PC-3 (cell line): Measurements from ENCODE around the gene ATXN7L3. TPM values are rescaled to one million over a fixed set of nuclear protein-coding genes. Genes with fewer than 3 reads are reported as not detected.

ENCODE experiments used
- ATAC-seq: fragments of 200-7000 bp; cut with Tn5 transposase; 2 replicates; pipeline ENCODE4 v1.9.1; 2020; ENCODE audit warnings: mild to moderate bottlenecking, moderate library complexity
- BruUV-seq: library from RNA; stranded (reverse); fragments of 400-500 nt; replicated peaks from 2 replicates; lab custom pipeline; 2021; lab: Mats Ljungman, UMichigan
- CTCF ChIA-PET: fragments of 300-600 bp; sonication (Branson Sonifier 250); formaldehyde crosslinking; loops from one replicate; lab custom pipeline; 2022; ENCODE audit warnings: antibody characterized with exemption; lab: Charles Lee
- POLR2A ChIA-PET: fragments of 300-600 bp; sonication (Branson Sonifier 250); formaldehyde crosslinking; loops from one replicate; lab custom pipeline; 2022; ENCODE audit warnings: antibody characterized with exemption; ENCODE audit not compliant: unreplicated experiment; lab: Charles Lee
- DNase-seq: peaks from one replicate; pipeline ENCODE4 v3.0.0-alpha.2; 2015
- H2AFZ ChIP-seq: fragments of 300-600 bp; sonication (generic); 2 replicates; pipeline ENCODE4 v1.6.0; 2016; ENCODE audit warnings: antibody characterized with exemption, low read length
- H3F3A ChIP-seq: fragments of 300-600 bp; sonication (generic); one replicate; pipeline ENCODE4 v1.6.0; 2017; ENCODE audit warnings: antibody characterized with exemption, low read length, control low read depth, mild to moderate bottlenecking; ENCODE audit not compliant: unreplicated experiment
- H3K27ac ChIP-seq: fragments of 300-600 bp; sonication (generic); 2 replicates; pipeline ENCODE4 v1.5.1; 2016; ENCODE audit warnings: mild to moderate bottlenecking, low read length
- H3K27me3 ChIP-seq: fragments of 300-600 bp; sonication (generic); 2 replicates; pipeline ENCODE4 v1.6.1; 2016; ENCODE audit warnings: low read length, mixed read lengths
- H3K36me3 ChIP-seq: fragments of 300-600 bp; sonication (generic); 2 replicates; pipeline ENCODE4 v1.6.1; 2016; ENCODE audit warnings: low read depth, mixed run types, low read length, mixed read lengths
- H3K4me1 ChIP-seq: fragments of 300-600 bp; sonication (generic); 2 replicates; pipeline ENCODE4 v1.5.1; 2016; ENCODE audit warnings: low read length; ENCODE audit not compliant: insufficient read depth
- H3K4me2 ChIP-seq: fragments of 300-600 bp; sonication (generic); 2 replicates; pipeline ENCODE4 v1.6.0; 2016; ENCODE audit warnings: low read length
- H3K4me3 ChIP-seq: fragments of 300-600 bp; sonication (generic); 2 replicates; pipeline ENCODE4 v1.5.1; 2016; ENCODE audit warnings: mild to moderate bottlenecking, low read length, mixed read lengths
- H3K79me2 ChIP-seq: fragments of 300-600 bp; sonication (generic); 2 replicates; pipeline ENCODE4 v1.6.1; 2017; ENCODE audit warnings: low read length, mixed read lengths
- H3K9ac ChIP-seq: fragments of 300-600 bp; sonication (generic); 2 replicates; pipeline ENCODE4 v1.6.0; 2016; ENCODE audit warnings: mild to moderate bottlenecking, low read length
- H3K9me2 ChIP-seq: fragments of 300-600 bp; sonication (generic); replicated peaks from 2 replicates; pipeline ENCODE4 v1.6.1; 2016; ENCODE audit warnings: mixed run types, low read length, mixed read lengths
- H3K9me3 ChIP-seq: fragments of 300-600 bp; sonication (generic); 2 replicates; pipeline ENCODE4 v1.6.1; 2016; ENCODE audit warnings: low read length, mixed read lengths
- H4K20me1 ChIP-seq: fragments of 300-600 bp; sonication (generic); 2 replicates; pipeline ENCODE4 v1.6.1; 2016; ENCODE audit warnings: low read length, mixed read lengths
- CTCF ChIP-seq: fragments of 300-600 bp; sonication (generic); conservative IDR thresholded peaks from 2 replicates; pipeline ENCODE4 v1.5.1; 2017; ENCODE audit warnings: antibody characterized with exemption, low read depth, mild to moderate bottlenecking, low read length
- EZH2 ChIP-seq: fragments of 300-600 bp; sonication (generic); IDR thresholded peaks from one replicate; pipeline ENCODE4 v1.6.1; 2017; ENCODE audit warnings: antibody characterized with exemption, mild to moderate bottlenecking, low read length; ENCODE audit not compliant: unreplicated experiment
- EZH2phosphoT487 ChIP-seq: fragments of 300-600 bp; sonication (generic); IDR thresholded peaks from 2 replicates; pipeline ENCODE4 v1.6.1; 2018; ENCODE audit warnings: mild to moderate bottlenecking, antibody characterized with exemption, low read length, borderline replicate concordance
- intact Hi-C: fragments of 100-400 bp; cut with micrococcal nuclease; formaldehyde crosslinking; loops from 2 replicates; pipeline ENCODE4 v1.9.0; 2023
- total RNA-seq: library from RNA; depleted of rRNA; stranded (reverse); fragments of >200 nt; gene quantifications from 2 replicates; pipeline ENCODE4 v1.2.3, GENCODE V29; 2014

The ATXN7L3 gene
- total RNA-seq, 1 experiment from 2014 or later: 73.9 TPM

- peak overlapping the region; percentile 96 for H3K27ac ChIP-seq
- no peak for ATAC-seq
- intact Hi-C loops: no loop called here
- ChIA-PET POLR2A (no interaction called here), CTCF (no interaction called here)
- no peak overlapping the region for H2AFZ ChIP-seq
- H3F3A ChIP-seq: no peaks in the 10 kb centered on the region
- BruUV-seq: no TSS peak
- no peaks in the 10 kb centered on the region for H3K79me2 ChIP-seq
- H3K4me2 ChIP-seq: no peak overlapping the region
- no peak overlapping the region for H3K4me3 ChIP-seq
- no peak for DNase-seq
- peaks cover 30% of the 10 kb centered on the region for H3K4me1 ChIP-seq
- no peak for TF ChIP-seq EZH2
- no peak for TF ChIP-seq CTCF
- TF ChIP-seq EZH2phosphoT487: no peak
- H3K27me3 ChIP-seq: no peaks in the 10 kb centered on the region
- H3K9ac ChIP-seq: no peak overlapping the region
- H3K36me3 ChIP-seq: no peaks in the 10 kb centered on the region
- no peaks in the 10 kb centered on the region for H3K9me2 ChIP-seq
- no peaks in the 10 kb centered on the region for H4K20me1 ChIP-seq
- no peaks in the 10 kb centered on the region for H3K9me3 ChIP-seq
Measured at GRCh38 chr17:44236444-44236991, 36.8 kb upstream of the ATXN7L3 start.

GRCh38 chr17:44235583-44235936, 35.9 kb upstream of the ATXN7L3 start:
- TF ChIP-seq EZH2phosphoT487 (no peak), CTCF (no peak), EZH2 (no peak)
- intact Hi-C loops: no loop called here
- peak; percentile 96 for DNase-seq

GRCh38 chr17:44233582-44233981, 33.9 kb upstream of the ATXN7L3 start:
- Histone ChIP-seq H3K36me3 (no peaks in the 10 kb centered on the region), H3K79me2 (no peaks in the 10 kb centered on the region), H3K27me3 (no peaks in the 10 kb centered on the region), H3K4me3 (no peak overlapping the region), H3K9ac (no peak overlapping the region), H3F3A (no peaks in the 10 kb centered on the region), H3K27ac (peak overlapping the region; percentile 96), H3K4me2 (no peak overlapping the region), H3K9me2 (no peaks in the 10 kb centered on the region), H3K4me1 (peaks cover 30% of the 10 kb centered on the region), H2AFZ (no peak overlapping the region), H4K20me1 (no peaks in the 10 kb centered on the region), H3K9me3 (no peaks in the 10 kb centered on the region)
- ChIA-PET POLR2A (no interaction called here), CTCF (no interaction called here)
- ATAC-seq (no peak), DNase-seq (no peak)
- intact Hi-C loops: no loop called here
- BruUV-seq: no TSS peak
- TF ChIP-seq CTCF: no peak
- no peak for TF ChIP-seq EZH2phosphoT487

More at GRCh38 chr17:44235583-44235936, 35.9 kb upstream of the ATXN7L3 start:
- H3F3A ChIP-seq: no peaks in the 10 kb centered on the region
- H3K4me2 ChIP-seq: peak overlapping the region; percentile 68
- POLR2A ChIA-PET: no interaction called here
- H3K4me1 ChIP-seq: peaks cover 30% of the 10 kb centered on the region
- H3K4me3 ChIP-seq: 0 out of 2 replicates have a peak overlapping the region, but pooled peaks have one; percentile 6
- H3K36me3 ChIP-seq: no peaks in the 10 kb centered on the region
- no TSS peak for BruUV-seq
- no peaks in the 10 kb centered on the region for H3K9me2 ChIP-seq
- peak overlapping the region; percentile 96 for H3K27ac ChIP-seq
- H4K20me1 ChIP-seq: no peaks in the 10 kb centered on the region
- no peaks in the 10 kb centered on the region for H3K79me2 ChIP-seq
- H2AFZ ChIP-seq: peak overlapping the region; percentile 7; the same call in 1 of the 2 replicates
- H3K9ac ChIP-seq: peak overlapping the region; percentile 85
- CTCF ChIA-PET: no interaction called here
- H3K9me3 ChIP-seq: no peaks in the 10 kb centered on the region
- peak; percentile 94 for ATAC-seq
- no peaks in the 10 kb centered on the region for H3K27me3 ChIP-seq
